Activated naive CD8-positive, alpha-beta T cell treated with anti-CD3 and anti-CD28 coated beads, Interleukin-2, amount 10 ng/mL, durations not matched to agents 7 days and 5 days (primary cell): ENCODE results near the gene PCNX1. TPM values are rescaled to one million over a fixed set of nuclear protein-coding genes. Genes with fewer than 3 reads are reported as not detected.
"Not testable (repeated sequence)": the region's sequence is repeated elsewhere in the genome, so short reads cannot be mapped to it uniquely, and the experiment has no call there.

Experiments
- ATAC-seq: fragments of 150-1000 bp; cut with Tn5 transposase; one replicate; pipeline ENCODE4 v1.10.0; 2021; ENCODE audit warnings: low read depth, moderate library complexity
- POLR2A ChIA-PET: fragments of 350-600 bp; sonication (Branson Sonifier 250); formaldehyde crosslinking; loops from one replicate; lab custom pipeline; 2021; ENCODE audit warnings: antibody characterized with exemption; lab: Charles Lee
- DNase-seq: peaks from one replicate; pipeline ENCODE4 v3.0.0; 2021
- H3K27ac Mint-ChIP-seq: one replicate; pipeline ENCODE4 v1.8.0; 2022; ENCODE audit warnings: mild to moderate bottlenecking, mixed read lengths
- H3K27me3 Mint-ChIP-seq: one replicate; pipeline ENCODE4 v1.8.0; 2022; ENCODE audit warnings: mild to moderate bottlenecking, moderate library complexity, mixed read lengths
- H3K36me3 Mint-ChIP-seq: one replicate; pipeline ENCODE4 v1.8.0; 2021; ENCODE audit warnings: mild to moderate bottlenecking, mixed read lengths
- H3K4me1 Mint-ChIP-seq: one replicate; pipeline ENCODE4 v1.8.0; 2021; ENCODE audit warnings: mixed read lengths
- H3K4me3 Mint-ChIP-seq: one replicate; pipeline ENCODE4 v1.8.0; 2022; ENCODE audit warnings: mild to moderate bottlenecking, moderate library complexity, mixed read lengths
- H3K9me3 Mint-ChIP-seq: one replicate; pipeline ENCODE4 v1.8.0; 2021; ENCODE audit warnings: mixed read lengths
- total RNA-seq, 2 experiments: library from RNA; stranded (reverse); gene quantifications; one replicate each; pipeline ENCODE4 v1.2.3, GENCODE V29; 2021

Gene PCNX1
- total RNA-seq, 2 experiments from 2014 or later, result 80.0 to 93.0 TPM

DNA sequence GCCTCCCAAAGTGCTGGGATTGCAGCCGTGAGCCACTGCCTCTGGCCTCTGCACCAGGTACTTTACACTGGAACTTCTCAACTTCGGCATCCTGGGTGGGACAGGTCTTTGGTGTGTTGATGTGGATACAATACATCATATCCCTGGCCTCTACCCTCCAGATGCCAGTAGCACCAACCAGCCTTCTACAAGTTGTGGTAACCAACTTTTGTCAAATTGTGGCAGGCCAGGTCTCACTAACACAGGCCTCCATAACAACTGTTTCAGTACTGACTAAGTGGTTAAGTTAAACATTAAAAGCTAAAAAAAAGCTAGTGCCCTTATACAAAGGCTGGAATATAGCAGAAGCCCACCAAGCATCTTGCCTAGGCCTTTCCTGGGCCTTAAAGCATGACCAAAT, 232.9 kb downstream of the PCNX1 start:
- H3K36me3 Mint-ChIP-seq, result peaks cover 2% of the 10 kb centered on the region
- POLR2A ChIA-PET, result no interaction called here
- H3K4me3 Mint-ChIP-seq, result no peak overlapping the region
- H3K27me3 Mint-ChIP-seq, result peaks cover 3% of the 10 kb centered on the region
- no peaks in the 10 kb centered on the region for H3K9me3 Mint-ChIP-seq
- no peak for DNase-seq
- H3K4me1 Mint-ChIP-seq, result peaks cover 36% of the 10 kb centered on the region
- no peak for ATAC-seq
- no peak overlapping the region for H3K27ac Mint-ChIP-seq

DNA sequence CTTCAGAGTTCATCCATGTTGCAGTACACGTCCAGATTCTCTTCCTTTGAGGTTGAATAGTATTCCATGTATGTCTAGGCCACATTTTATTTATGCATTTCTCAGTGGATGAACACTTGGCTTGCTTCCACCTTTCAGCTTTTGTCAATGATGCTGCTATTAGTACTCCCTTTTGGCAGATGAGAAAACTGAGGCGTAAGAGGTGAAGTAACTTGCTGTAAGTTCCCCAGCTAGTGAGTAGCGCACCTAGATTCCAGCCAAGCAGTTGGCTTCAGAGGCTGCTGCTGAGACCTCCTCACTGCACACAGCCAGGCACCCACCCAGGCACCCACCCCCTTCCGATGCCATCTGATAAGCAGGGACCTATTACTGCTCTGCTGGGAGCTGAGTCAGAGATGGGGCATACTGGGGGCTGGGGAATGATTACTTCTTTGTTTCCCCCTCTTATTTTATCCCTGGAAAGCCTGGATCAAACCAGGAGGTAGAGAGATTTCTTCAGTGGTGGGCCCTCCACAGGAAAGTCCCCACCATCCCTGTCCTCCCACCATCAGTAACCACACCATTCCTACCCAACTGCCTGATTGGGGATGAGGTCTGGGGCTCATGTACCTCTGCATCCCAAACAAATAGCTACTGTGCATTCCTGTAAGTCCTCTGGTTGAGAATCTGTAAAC, 234.6 kb downstream of the PCNX1 start:
- H3K4me3 Mint-ChIP-seq, result peak overlapping the region; percentile 69
- no peaks in the 10 kb centered on the region for H3K9me3 Mint-ChIP-seq
- peaks cover 2% of the 10 kb centered on the region for H3K36me3 Mint-ChIP-seq
- POLR2A ChIA-PET, result interaction anchor here (0.7 to 3.5 kb wide), 9 partner anchors 17 to 312 kb away, joined by 3 to 44 read pairs (median 4); no protein-coding TSS in a partner anchor
- H3K27me3 Mint-ChIP-seq, result peaks cover 3% of the 10 kb centered on the region
- peaks cover 36% of the 10 kb centered on the region for H3K4me1 Mint-ChIP-seq
- peak overlapping the region; percentile 94 for H3K27ac Mint-ChIP-seq
- no peak for ATAC-seq
- DNase-seq, result no peak

DNA sequence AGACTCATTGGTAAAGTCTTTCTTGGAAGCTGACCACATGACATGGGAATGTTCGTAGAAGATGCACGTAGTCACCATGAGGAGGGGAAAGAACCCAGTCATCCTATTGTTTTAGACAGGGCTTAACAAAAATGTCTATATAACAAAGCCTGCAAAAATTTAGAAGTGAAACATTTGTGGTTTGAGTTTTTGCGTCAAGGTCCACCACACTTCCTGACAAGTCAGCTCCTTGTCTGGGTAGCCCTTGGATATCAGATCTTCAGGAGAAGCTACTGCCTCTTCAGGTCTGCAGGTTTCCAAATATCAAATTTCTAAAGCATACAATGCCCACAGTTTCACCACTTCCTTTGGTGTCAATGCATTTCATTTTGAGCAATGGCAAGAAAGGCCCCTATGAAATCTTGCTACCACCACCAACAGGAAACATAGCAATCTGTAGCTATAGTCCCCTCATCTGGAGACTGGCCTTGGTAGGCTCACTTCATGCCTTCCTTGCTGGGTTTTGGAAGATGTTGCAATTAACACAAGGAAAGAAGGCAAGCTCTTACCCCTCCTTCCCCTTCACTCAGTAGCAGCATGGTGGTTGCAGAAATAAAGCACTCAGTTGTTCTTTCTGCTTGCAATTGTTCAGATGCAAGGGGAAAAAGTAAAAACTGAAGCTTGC, 235.2 kb downstream of the PCNX1 start:
- peak; percentile 62 for ATAC-seq
- Mint-ChIP-seq H3K36me3 (peaks cover 2% of the 10 kb centered on the region), H3K9me3 (no peaks in the 10 kb centered on the region), H3K4me1 (peaks cover 36% of the 10 kb centered on the region), H3K27me3 (no peaks in the 10 kb centered on the region), H3K27ac (peak overlapping the region; percentile 94), H3K4me3 (peak overlapping the region; percentile 69)
- no peak for DNase-seq
- POLR2A ChIA-PET, result interaction anchor here (1.0 to 3.5 kb wide), 10 partner anchors 17 to 604 kb away, joined by 3 to 44 read pairs (median 4); partner anchors contain the start of gene MAP3K9

DNA sequence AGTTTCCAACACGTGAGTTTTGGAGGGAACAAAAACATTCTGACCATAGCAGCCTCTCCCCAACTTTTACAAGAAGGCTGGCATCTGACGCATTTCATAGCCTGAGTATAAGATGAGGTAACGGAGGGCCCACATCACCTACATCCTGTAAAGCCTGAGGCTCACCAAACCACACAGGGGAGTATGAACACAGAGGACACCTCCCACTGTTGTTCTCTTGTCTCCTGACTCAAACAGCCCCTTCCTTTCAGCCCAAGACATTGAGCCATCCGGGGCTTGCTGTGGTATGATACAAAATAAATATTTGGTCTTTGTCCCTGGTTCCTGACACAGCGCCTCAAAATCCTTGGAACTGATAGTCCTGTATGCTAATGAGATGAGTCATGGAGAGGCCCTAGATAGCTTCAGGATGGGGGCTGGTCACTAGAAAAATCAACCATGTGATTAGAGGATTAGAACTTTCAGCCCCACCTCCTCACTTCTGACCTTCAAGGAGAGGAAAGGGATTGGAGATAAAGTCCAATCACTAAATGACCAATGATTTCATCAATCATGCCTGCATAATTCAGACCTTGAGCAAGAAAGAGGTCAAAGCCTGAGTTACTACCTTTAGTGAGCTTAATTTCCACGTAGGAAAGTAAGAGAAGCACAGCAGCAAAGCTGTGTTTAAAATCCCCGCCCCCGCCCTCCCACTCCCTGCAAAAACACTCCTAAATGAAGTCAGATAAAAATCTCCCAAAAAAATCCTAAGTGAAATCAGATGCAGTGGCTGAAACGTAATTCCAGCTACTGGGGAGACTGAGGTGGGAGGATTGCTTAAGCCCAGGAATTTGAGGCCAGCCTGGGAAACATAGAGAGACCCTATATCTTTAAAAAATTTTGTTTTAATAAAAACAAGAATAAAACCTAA, 236.4 kb downstream of the PCNX1 start:
- Mint-ChIP-seq H3K9me3 (no peaks in the 10 kb centered on the region), H3K36me3 (peaks cover 3% of the 10 kb centered on the region), H3K4me1 (peaks cover 39% of the 10 kb centered on the region), H3K4me3 (peak overlapping the region; percentile 69), H3K27ac (peak overlapping the region; percentile 94), H3K27me3 (no peaks in the 10 kb centered on the region)
- POLR2A ChIA-PET, result interaction anchor here (1.0 to 3.5 kb wide), 7 partner anchors 24 to 603 kb away, joined by 3 to 44 read pairs (median 4); partner anchors contain the start of genes MAP3K9 and SIPA1L1
- DNase-seq (peak; percentile 56), ATAC-seq (peak; percentile 88)

DNA sequence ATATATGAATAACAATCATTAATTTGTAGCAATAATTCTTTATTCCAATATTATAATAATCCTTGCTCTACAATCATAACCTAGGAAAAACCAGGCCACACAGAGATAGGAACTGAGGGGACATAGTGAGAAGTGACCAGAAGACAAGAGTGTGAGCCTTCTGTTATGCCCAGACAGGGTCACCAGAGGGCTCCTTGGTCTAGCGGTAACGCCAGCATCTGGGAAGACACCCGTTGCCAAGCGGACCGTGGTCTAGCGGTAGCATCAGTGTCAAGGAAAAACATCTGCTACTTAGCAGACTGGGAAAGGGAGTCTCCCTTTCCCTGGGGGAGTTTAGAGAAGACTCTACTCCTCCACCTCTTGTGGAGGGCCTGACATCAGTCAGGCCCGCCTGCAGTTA, 240.1 kb downstream of the PCNX1 start:
- H3K27ac Mint-ChIP-seq, result not testable (repeated sequence)

DNA sequence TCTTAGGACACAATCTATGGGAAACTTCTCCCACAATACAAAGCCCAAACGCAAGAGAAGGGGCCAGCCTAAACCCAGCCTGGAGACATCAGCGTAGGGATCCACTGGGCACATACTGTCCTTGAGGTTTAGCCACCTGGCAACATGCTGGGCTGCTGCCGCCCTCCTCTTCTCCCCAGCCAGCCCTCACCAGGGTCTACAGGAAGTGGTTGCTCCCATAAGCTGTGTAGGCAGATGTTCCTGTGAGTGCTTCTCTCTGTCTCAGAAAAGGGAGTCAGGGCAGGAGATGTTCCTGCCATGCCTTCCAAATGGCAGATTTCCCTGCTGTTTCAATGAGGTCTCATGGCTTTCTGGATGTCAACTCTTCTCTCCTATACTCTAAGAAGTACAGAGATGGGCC, 241.4 kb downstream of the PCNX1 start:
- Mint-ChIP-seq H3K9me3 (peaks cover 22% of the 10 kb centered on the region), H3K4me1 (peaks cover 19% of the 10 kb centered on the region), H3K27ac (peak overlapping the region; percentile 68), H3K27me3 (no peaks in the 10 kb centered on the region), H3K36me3 (peaks cover 16% of the 10 kb centered on the region), H3K4me3 (no peak overlapping the region)
- DNase-seq (no peak), ATAC-seq (peak; percentile 58)
- POLR2A ChIA-PET, result no interaction called here

More for the DNA sequence above, 240.1 kb downstream of the PCNX1 start:
- H3K4me1 Mint-ChIP-seq, result peaks cover 32% of the 10 kb centered on the region
- H3K27me3 Mint-ChIP-seq, POLR2A ChIA-PET, DNase-seq, H3K4me3 Mint-ChIP-seq, ATAC-seq: not testable (repeated sequence)
- H3K36me3 Mint-ChIP-seq, result peaks cover 16% of the 10 kb centered on the region
- peaks cover 18% of the 10 kb centered on the region for H3K9me3 Mint-ChIP-seq

DNA sequence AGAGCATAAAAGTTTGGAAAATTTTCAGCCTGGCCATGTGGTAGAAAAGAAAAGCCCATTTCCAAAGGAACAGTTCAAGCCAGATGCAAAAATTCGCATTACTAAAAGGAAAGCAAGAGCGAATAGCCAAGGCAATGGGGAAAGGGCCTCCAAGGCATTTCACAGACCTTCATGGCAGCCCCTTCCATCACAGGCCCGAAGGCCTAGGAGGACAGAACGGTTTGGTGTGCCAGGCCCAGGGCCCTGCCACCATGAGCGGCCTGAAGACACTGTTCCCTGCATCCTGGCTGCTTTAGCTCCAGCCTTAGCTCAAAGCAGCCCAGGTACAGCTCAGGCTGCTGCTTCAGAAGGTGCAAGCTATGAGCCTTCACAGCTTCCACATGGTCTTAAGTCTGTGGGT, 243.5 kb downstream of the PCNX1 start:
- POLR2A ChIA-PET, result no interaction called here
- no peak overlapping the region for H3K4me3 Mint-ChIP-seq

DNA sequence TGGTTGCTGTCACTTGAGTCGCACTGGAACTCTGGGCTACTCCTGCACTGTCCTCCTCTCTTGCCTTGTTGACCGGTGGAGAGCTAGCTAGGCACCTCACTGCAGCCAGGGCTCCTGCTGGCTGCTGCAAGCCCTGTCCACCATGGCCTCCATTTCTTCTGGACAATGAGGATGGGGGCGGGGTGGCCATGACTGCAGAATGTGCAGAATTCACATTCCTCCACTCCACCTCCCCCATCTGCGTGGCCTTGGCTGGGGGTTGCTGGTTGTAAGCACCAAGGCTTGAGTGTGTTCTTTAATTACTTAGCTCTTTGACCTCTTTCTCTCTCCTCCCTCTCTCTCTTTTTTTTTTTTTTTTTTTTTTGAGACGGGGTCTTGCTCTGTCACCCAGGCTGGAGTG, 248.5 kb downstream of the PCNX1 start:
- Mint-ChIP-seq H3K27me3 (peaks cover 9% of the 10 kb centered on the region), H3K9me3 (peaks cover 15% of the 10 kb centered on the region), H3K4me3 (no peak overlapping the region), H3K27ac (no peak overlapping the region), H3K36me3 (peaks cover 3% of the 10 kb centered on the region), H3K4me1 (no peaks in the 10 kb centered on the region)
- POLR2A ChIA-PET, result no interaction called here
- DNase-seq, result no peak
- ATAC-seq, result no peak

More for the DNA sequence above, 243.5 kb downstream of the PCNX1 start:
- Mint-ChIP-seq H3K9me3 (peaks cover 23% of the 10 kb centered on the region), H3K36me3 (peaks cover 16% of the 10 kb centered on the region), H3K27me3 (peaks cover 5% of the 10 kb centered on the region), H3K27ac (no peak overlapping the region), H3K4me1 (peaks cover 16% of the 10 kb centered on the region)
- no peak for DNase-seq
- no peak for ATAC-seq

DNA sequence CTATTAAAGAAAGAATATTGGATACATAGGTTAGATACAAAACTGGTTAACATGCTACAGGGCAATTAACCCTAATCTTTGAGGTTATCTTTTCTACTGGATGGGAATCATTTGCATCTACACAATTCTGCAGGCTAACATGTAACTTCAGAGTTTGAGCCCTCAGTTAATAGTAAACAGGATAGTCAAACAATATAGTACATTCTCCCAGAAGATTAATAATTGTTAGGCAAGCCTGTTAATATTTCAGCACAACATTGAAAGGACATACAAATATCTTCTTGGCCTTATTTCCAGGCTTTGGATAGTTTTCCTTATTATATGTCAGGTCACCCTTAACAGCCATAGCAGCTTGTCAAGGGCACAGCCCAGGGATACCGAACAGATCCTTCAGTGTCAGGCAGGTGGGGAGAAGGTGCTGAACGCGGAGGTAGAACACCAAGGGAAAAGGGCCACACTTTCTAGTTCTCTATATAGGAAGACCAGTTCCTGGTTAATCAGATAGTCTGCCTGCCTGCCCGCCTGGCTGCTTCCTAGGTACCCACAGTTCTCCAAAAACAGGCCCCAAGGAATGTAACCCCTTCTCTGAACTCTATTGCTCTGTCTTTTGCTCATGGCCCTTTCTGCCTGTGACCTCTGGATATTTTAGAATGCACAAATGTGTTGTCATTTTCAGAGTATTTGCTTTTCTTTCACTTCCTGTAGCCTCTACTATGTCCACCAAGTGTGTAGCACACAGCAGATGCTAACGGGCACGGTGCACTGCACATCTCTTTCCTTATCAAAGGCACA, 256.0 kb downstream of the PCNX1 start:
- H3K4me1 Mint-ChIP-seq, result peaks cover 17% of the 10 kb centered on the region
- DNase-seq (no peak), ATAC-seq (no peak)
- no peak overlapping the region for H3K4me3 Mint-ChIP-seq
- H3K36me3 Mint-ChIP-seq, result peaks cover 6% of the 10 kb centered on the region
- H3K27me3 Mint-ChIP-seq, result peaks cover 15% of the 10 kb centered on the region
- POLR2A ChIA-PET, result no interaction called here
- no peak overlapping the region for H3K27ac Mint-ChIP-seq
- H3K9me3 Mint-ChIP-seq, result peaks cover 8% of the 10 kb centered on the region

DNA sequence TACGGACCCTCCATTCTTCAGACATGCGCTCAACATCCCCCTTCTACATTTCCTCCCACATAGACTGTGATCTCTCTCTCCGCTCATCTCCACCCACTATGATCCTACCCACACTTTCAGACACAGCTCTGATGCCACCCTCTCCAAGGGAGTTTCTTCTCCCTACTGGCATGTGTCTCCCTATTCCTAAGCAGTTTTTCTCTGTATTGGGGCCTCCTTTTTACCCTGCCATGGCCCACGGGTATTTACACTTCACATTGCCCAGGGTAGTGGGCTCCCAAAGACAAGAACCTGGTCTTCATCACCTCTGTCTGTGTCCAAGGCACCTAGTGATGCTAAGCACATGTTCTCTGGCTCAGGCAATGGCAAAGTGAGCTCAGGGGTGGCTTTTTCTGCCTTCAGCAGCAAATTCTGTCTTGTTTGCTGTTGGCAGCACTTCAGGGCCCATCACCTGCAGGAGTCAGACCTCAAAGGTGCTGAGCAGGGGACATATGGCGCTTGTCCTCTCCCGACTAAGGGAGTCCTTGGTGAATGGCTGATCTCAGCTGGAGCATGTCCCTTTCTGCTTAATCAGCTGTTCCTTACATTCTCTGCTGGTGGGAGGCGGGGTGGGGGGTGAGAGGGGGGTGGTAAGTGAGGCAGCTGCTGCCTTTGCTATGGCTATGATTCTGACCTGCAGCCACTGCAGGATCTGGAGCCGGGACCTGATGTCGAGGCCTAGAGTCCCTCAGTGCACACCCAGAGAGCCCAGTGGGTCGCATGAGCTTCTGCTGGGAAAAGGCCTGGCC, 256.8 kb downstream of the PCNX1 start:
- peaks cover 24% of the 10 kb centered on the region for H3K4me1 Mint-ChIP-seq
- ATAC-seq (no peak), DNase-seq (no peak)
- peaks cover 6% of the 10 kb centered on the region for H3K36me3 Mint-ChIP-seq
- H3K27ac Mint-ChIP-seq, result no peak overlapping the region
- POLR2A ChIA-PET, result no interaction called here
- peaks cover 15% of the 10 kb centered on the region for H3K27me3 Mint-ChIP-seq
- peaks cover 8% of the 10 kb centered on the region for H3K9me3 Mint-ChIP-seq
- no peak overlapping the region for H3K4me3 Mint-ChIP-seq
